BLaER1 (cell line): ENCODE results near the gene PAM.
"Not testable (repeated sequence)": the region's sequence is repeated elsewhere in the genome, so short reads cannot be mapped to it uniquely, and the experiment has no call there.

Experiments
- H3K27ac ChIP-seq: shearing (Covaris generic); formaldehyde crosslinking; 2 replicates; pipeline ENCODE4 v1.8.1; 2022
- H3K27me3 ChIP-seq: shearing (Covaris generic); formaldehyde crosslinking; 2 replicates; pipeline ENCODE4 v1.8.1; 2022
- H3K36me3 ChIP-seq: shearing (Covaris generic); formaldehyde crosslinking; 2 replicates; pipeline ENCODE4 v1.8.1; 2022
- H3K4me1 ChIP-seq: shearing (Covaris generic); formaldehyde crosslinking; 2 replicates; pipeline ENCODE4 v1.8.1; 2022
- H3K4me2 ChIP-seq: shearing (Covaris generic); formaldehyde crosslinking; 2 replicates; pipeline ENCODE4 v1.8.1; 2022
- H3K4me3 ChIP-seq: shearing (Covaris generic); formaldehyde crosslinking; 2 replicates; pipeline ENCODE4 v1.8.1; 2022
- H3K9ac ChIP-seq: shearing (Covaris generic); formaldehyde crosslinking; 2 replicates; pipeline ENCODE4 v1.8.1; 2022
- H3K9me3 ChIP-seq: shearing (Covaris generic); formaldehyde crosslinking; 2 replicates; pipeline ENCODE4 v1.8.1; 2022
- H4K20me1 ChIP-seq: shearing (Covaris generic); formaldehyde crosslinking; 2 replicates; pipeline ENCODE4 v1.8.1; 2022
- Cebpa-rat ChIP-seq: shearing (Covaris generic); IDR thresholded peaks from 2 replicates; pipeline ENCODE4 v1.8.1; 2022

The PAM gene

DNA sequence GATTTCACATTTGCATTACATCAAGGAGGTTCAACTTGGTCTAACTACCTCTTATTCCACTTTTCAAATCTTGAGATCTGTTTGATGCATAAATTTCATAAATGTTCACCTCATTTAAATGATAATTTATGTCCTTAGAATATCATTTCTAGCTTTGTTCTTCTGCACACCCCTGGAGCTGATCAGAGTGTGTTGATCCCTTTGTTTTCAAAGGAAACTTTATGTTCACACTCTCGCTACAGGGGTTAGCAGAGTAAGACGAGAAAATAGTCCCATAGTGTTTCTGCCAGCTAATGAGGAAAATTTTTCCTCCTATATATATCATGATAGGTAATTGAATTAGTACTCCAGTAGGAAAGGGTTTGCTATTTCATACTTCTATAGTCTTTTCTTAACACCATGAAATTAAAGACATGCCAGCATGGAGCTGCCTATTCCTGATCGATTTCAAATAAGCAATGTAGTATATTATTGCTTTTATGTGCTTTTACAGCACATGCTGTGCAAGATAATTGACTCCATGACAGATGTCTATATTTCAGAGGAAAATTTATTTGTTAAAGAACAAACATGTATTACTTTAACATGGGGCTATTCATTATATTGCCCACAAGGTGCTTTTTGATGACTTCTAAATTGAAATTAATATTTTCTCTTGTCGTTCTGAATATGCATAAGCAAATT lies 4.8 kb upstream of the PAM start:
- Histone ChIP-seq H3K27me3 (no peaks in the 10 kb centered on the region), H3K27ac (no peak overlapping the region), H4K20me1 (no peaks in the 10 kb centered on the region), H3K9ac (no peak overlapping the region), H3K9me3 (no peaks in the 10 kb centered on the region; the same call in 1 of the 2 replicates), H3K36me3 (no peaks in the 10 kb centered on the region), H3K4me3 (no peak overlapping the region), H3K4me1 (peaks cover 19% of the 10 kb centered on the region), H3K4me2 (no peak overlapping the region)
- no peak for TF ChIP-seq Cebpa-rat

DNA sequence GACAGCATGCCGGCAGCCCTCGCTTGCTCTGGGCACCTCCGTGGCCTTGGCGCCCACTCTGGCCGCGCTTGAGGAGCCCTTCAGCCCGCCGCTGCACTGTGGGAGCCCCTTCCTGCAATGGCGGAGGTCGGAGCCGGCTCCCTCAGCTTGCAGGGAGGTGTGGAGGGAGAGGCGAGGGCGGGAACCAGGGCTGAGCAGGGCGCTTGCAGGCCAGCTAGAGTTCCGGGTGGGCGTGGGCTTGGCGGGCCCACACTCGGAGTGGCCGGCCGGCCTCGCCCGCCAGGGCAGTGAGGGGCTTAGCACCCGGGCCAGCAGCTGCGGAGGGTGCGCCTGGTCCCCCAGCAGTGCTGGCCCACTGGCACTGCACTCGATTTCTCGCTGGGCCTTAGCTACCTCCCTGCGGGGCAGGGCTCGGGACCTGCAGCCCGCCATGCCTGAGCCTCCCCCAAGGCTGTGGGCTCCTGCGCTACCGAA lies 3.2 kb upstream of the PAM start:
- H3K27me3 ChIP-seq, H3K9me3 ChIP-seq, H3K27ac ChIP-seq, H3K4me2 ChIP-seq, H3K4me3 ChIP-seq, H4K20me1 ChIP-seq, H3K36me3 ChIP-seq, H3K9ac ChIP-seq: not testable (repeated sequence)
- peaks cover 30% of the 10 kb centered on the region for H3K4me1 ChIP-seq

GRCh38 chr5:102753889-102754766 lies 977 bp upstream of the PAM start:
- TF ChIP-seq Cebpa-rat: no peak
- peaks cover 10% of the 10 kb centered on the region; the same call in 1 of the 2 replicates for H4K20me1 ChIP-seq
- peak overlapping the region; percentile 86 for H3K9ac ChIP-seq
- H3K9me3 ChIP-seq: no peaks in the 10 kb centered on the region; the same call in 1 of the 2 replicates
- H3K27ac ChIP-seq: peak overlapping the region; percentile 91
- peaks cover 36% of the 10 kb centered on the region for H3K4me1 ChIP-seq
- H3K27me3 ChIP-seq: no peaks in the 10 kb centered on the region
- peak overlapping the region; percentile 96 for H3K4me2 ChIP-seq
- H3K36me3 ChIP-seq: no peaks in the 10 kb centered on the region
- H3K4me3 ChIP-seq: peak overlapping the region; percentile 84

DNA sequence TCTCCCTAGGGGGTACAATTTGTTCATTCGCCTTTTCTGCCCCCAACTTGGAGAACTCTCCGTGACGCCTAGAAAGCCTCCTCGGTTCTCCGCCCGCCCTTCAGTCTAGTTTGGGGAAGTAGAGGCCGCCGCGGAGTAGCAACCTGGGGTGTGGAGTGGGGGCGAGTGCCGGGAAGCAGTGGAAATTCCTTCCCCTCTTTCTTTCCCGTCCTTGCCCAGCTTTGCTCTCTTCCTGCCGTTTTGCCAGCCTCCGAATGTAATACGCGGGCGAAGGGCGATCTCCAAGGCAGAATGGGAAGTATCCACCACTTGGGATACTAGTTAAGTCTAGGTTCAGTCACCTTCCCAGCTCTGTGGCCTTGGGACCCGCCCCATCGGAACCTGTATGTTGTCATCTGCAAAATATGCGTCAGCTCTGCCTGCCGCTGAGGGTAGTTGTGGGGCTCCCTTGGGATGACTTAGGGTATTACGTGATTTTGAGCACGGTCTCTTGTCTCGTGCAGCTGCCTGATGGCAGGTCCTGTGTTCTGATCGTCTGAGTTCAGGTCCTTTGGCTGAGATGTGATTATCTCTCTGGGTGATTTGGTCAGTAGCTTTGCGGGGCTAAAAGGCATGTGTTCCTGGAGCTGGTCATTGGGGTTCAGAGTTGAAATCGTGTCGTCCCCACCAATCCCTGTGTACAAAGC lies 724 bp downstream of the PAM start:
- H3K27me3 ChIP-seq: no peaks in the 10 kb centered on the region
- H3K9me3 ChIP-seq: no peaks in the 10 kb centered on the region; the same call in 1 of the 2 replicates
- peaks cover 47% of the 10 kb centered on the region for H3K4me1 ChIP-seq
- peak overlapping the region; percentile 91 for H3K27ac ChIP-seq
- H3K4me2 ChIP-seq: peak overlapping the region; percentile 96
- H3K36me3 ChIP-seq: no peaks in the 10 kb centered on the region
- peaks cover 27% of the 10 kb centered on the region for H4K20me1 ChIP-seq
- TF ChIP-seq Cebpa-rat: no peak
- peak overlapping the region; percentile 86 for H3K9ac ChIP-seq
- H3K4me3 ChIP-seq: peak overlapping the region; percentile 84

DNA sequence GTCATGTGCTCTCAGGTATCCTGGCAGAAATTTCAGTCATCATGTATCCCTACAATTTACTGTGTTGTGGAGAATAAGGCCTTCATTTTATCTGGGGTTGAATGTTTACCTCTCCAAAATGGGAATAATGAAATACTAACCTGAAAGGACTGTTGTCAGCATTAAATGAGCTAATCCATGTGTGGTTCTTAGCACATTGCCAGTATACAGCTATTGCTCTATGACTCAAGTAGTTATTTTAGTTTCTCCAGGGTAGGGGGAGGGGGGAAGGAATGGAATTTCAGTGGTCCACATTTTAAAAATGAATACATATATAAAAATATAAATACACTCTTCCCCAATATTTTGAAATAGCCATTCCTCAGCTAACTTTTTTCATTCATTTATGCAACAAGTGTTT lies 3.5 kb downstream of the PAM start:
- TF ChIP-seq Cebpa-rat: no peak
- H3K27me3 ChIP-seq: no peaks in the 10 kb centered on the region
- H4K20me1 ChIP-seq: peaks cover 54% of the 10 kb centered on the region
- no peaks in the 10 kb centered on the region for H3K36me3 ChIP-seq
- no peak overlapping the region for H3K4me2 ChIP-seq
- no peak overlapping the region for H3K4me3 ChIP-seq
- H3K4me1 ChIP-seq: peaks cover 64% of the 10 kb centered on the region
- no peaks in the 10 kb centered on the region for H3K9me3 ChIP-seq
- no peak overlapping the region for H3K27ac ChIP-seq
- H3K9ac ChIP-seq: no peak overlapping the region

DNA sequence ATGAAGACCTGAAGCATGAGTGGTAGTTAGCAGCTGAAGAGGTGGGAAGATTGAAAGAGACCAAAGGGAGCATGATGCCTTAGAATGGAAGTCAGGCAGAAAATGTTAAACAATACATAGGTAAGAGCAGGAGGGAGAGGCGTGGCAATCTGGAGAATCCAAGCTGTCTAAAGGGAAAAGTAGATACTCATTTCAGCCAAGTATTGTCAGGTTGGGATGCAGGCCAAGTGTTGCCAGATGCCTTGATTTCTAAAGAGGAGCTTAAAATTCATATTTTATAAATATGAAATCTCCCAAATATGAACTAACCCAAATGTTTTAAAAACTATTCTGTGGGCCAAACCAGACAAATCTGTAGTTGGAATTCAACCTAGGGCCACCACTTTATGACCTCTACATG lies 4.2 kb downstream of the PAM start:
- Histone ChIP-seq H3K4me2 (no peak overlapping the region; the same call in 1 of the 2 replicates), H3K4me1 (peaks cover 57% of the 10 kb centered on the region), H3K36me3 (no peaks in the 10 kb centered on the region), H4K20me1 (peaks cover 61% of the 10 kb centered on the region), H3K27ac (no peak overlapping the region), H3K27me3 (no peaks in the 10 kb centered on the region), H3K9me3 (no peaks in the 10 kb centered on the region), H3K4me3 (no peak overlapping the region), H3K9ac (no peak overlapping the region)
- TF ChIP-seq Cebpa-rat: no peak

GRCh38 chr5:102759700-102760099 lies 4.6 kb downstream of the PAM start:
- H3K4me2 ChIP-seq: no peak overlapping the region
- no peak overlapping the region for H3K27ac ChIP-seq
- TF ChIP-seq Cebpa-rat: no peak
- H3K36me3 ChIP-seq: no peaks in the 10 kb centered on the region
- H3K4me3 ChIP-seq: no peak overlapping the region
- peaks cover 53% of the 10 kb centered on the region for H3K4me1 ChIP-seq
- H4K20me1 ChIP-seq: peaks cover 66% of the 10 kb centered on the region
- no peaks in the 10 kb centered on the region for H3K27me3 ChIP-seq
- H3K9me3 ChIP-seq: no peaks in the 10 kb centered on the region
- no peak overlapping the region for H3K9ac ChIP-seq

GRCh38 chr5:102760815-102761214 lies 5.7 kb downstream of the PAM start:
- H3K4me3 ChIP-seq: no peak overlapping the region
- peak overlapping the region; percentile 31; the same call in 1 of the 2 replicates for H3K4me2 ChIP-seq

DNA sequence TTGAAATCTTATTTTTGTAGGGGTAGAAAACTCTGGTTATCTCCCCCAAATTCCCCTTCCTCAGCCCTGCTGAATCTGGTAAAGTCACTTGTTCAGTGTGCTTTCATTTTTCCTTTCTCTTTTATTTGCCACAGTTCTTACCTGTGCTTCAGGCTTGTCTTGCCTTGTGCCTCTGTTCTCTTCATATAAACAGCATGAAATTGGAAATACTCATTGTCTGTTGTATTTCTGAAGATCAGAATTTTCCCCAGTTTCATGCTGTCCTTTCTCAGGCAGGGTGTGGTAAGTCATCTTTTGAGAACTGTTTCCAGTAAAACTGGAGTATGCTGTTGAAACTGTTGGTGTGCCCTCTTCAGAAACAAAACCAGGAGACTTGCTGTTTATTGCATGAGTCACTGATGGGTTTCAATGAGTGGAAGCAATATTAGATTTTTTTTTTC lies 7.0 kb downstream of the PAM start:
- no peak for TF ChIP-seq Cebpa-rat
- Histone ChIP-seq H3K9me3 (no peaks in the 10 kb centered on the region), H3K9ac (no peak overlapping the region), H3K4me1 (peaks cover 41% of the 10 kb centered on the region), H4K20me1 (peaks cover 83% of the 10 kb centered on the region), H3K4me3 (no peak overlapping the region), H3K27ac (no peak overlapping the region), H3K4me2 (peak overlapping the region; percentile 48), H3K27me3 (no peaks in the 10 kb centered on the region), H3K36me3 (peaks cover 13% of the 10 kb centered on the region)

More at GRCh38 chr5:102760815-102761214, 5.7 kb downstream of the PAM start:
- H3K36me3 ChIP-seq: peaks cover 7% of the 10 kb centered on the region; the same call in 1 of the 2 replicates
- H3K27me3 ChIP-seq: no peaks in the 10 kb centered on the region
- no peaks in the 10 kb centered on the region for H3K9me3 ChIP-seq
- peaks cover 76% of the 10 kb centered on the region for H4K20me1 ChIP-seq
- no peak overlapping the region for H3K9ac ChIP-seq
- H3K27ac ChIP-seq: no peak overlapping the region
- H3K4me1 ChIP-seq: peaks cover 53% of the 10 kb centered on the region
- TF ChIP-seq Cebpa-rat: no peak
